Measurements from ENCODE around the gene PLIN3. TPM values are rescaled to one million over a fixed set of nuclear protein-coding genes. Genes with fewer than 3 reads are reported as not detected.

The PLIN3 gene
- total and polyA plus RNA-seq, 2 of the 4 experiments (the other 2 are of a cell fraction): 147 to 246 TPM

GRCh38 chr19:4847190-4847973 lies 20.1 kb downstream of the PLIN3 start:
- Histone ChIP-seq H2BK120ac (ENCODE audit: low read depth, low read length) (no peak overlapping the region), H2AK5ac (ENCODE audit: low read depth, low read length) (no peak overlapping the region; the same call in 1 of the 2 replicates), H3K27ac (ENCODE audit: insufficient read depth, low read length) (no peak overlapping the region), H2BK15ac (ENCODE audit: low read depth, low read length) (no peak overlapping the region; the same call in 2 of the 3 replicates), H2BK5ac (ENCODE audit: low read depth, low read length, poor library complexity, severe bottlenecking) (no peak overlapping the region), H3K9me1 (ENCODE audit: insufficient read depth, low read length) (peaks cover 6% of the 10 kb centered on the region), H4K20me1 (ENCODE audit: insufficient read depth, low read length) (peaks cover 17% of the 10 kb centered on the region; the same call in 1 of the 2 replicates), H3K36me3 (ENCODE audit: control insufficient read depth, insufficient read depth, low read length) (peaks cover 62% of the 10 kb centered on the region), H3K4me2 (ENCODE audit: low read depth, low read length) (no peak overlapping the region), H4K8ac (ENCODE audit: low read depth in 2 of 2, low read length in 2 of 2) (no peak overlapping the region), H3K4me1 (ENCODE audit: control insufficient read depth, insufficient read depth, low read length) (peaks cover 6% of the 10 kb centered on the region), H3K4ac (ENCODE audit: low read depth, low read length) (no peak overlapping the region), H2AK9ac (replicated peaks; ENCODE audit: low read depth, low read length, poor library complexity) (no peak overlapping the region), H3K18ac (ENCODE audit: low read depth, low read length) (no peak overlapping the region), H3K9ac (ENCODE audit: low read depth, low read length) (no peak overlapping the region), H3K27me3 (ENCODE audit: control insufficient read depth, insufficient read depth, low read length) (no peaks in the 10 kb centered on the region), H3K79me1 (ENCODE audit: low read depth in 1 of 2, low read length in 2 of 2) (peaks cover 13 to 49% of the 10 kb centered on the region in 2 experiments; a peak in 3 of 4 replicates), H3K23ac (ENCODE audit: low read depth, low read length) (no peak overlapping the region), H3K4me3 (ENCODE audit: insufficient read depth, low read depth, low read length) (no peak overlapping the region), H4K91ac (ENCODE audit: insufficient read depth, low read depth, low read length) (no peak overlapping the region), H2BK20ac (ENCODE audit: low read depth, low read length) (no peak overlapping the region), H4K5ac (ENCODE audit: low read depth, low read length) (no peak overlapping the region), H3K9me3 (ENCODE audit: control insufficient read depth, insufficient read depth, low read length) (no peaks in the 10 kb centered on the region), H2AFZ (replicated peaks; ENCODE audit: low read length, poor library complexity) (peak overlapping the region; percentile 58), H3K14ac (replicated peaks; ENCODE audit: low read depth, low read length) (no peak overlapping the region), H3K56ac (ENCODE audit: extremely low read depth, insufficient read depth, low read length) (no peak overlapping the region)
- ChIA-PET CTCF (interaction anchor here (2.3 kb wide), 1 partner anchor 38 kb away, joined by 10 read pairs; no protein-coding TSS in a partner anchor), POLR2A (ENCODE audit: unreplicated experiment) (interaction anchor here (1.1 kb wide), 1 partner anchor 65 kb away, joined by 4 read pairs; no protein-coding TSS in a partner anchor)
- ATAC-seq (ENCODE audit: low read depth) (no peak), DNase-seq (no peak)
- no TSS peak for BruUV-seq (replicated peaks)
- 98% methylated on average over 7 of the region's 23 CpGs; no CpG with 5 or more reads in 1 of the 2 experiments for WGBS, 2 experiments (ENCODE audit: extremely low coverage in 2 of 2, insufficient read length in 1 of 2)
- in situ Hi-C loops (cut with MboI; ENCODE audit: low sequenced_read_pairs): no loop called here
- TF ChIP-seq RAD21 (IDR thresholded peaks at IDR 0.05; ENCODE audit: low read length) (no peak), BHLHE40 (IDR thresholded peaks at IDR 0.05; ENCODE audit: low read depth, low read length) (no peak), MAFK (IDR thresholded peaks at IDR 0.05; ENCODE audit: low read depth, low read length) (no peak), NFE2L2 (IDR thresholded peaks at IDR 0.05; ENCODE audit: low read depth, low read length) (no peak), CTCF (conservative IDR thresholded peaks at IDR 0.05; ENCODE audit: low read depth, low read length) (no peak), POLR2A (IDR thresholded peaks at IDR 0.05; ENCODE audit: low read depth, low read length) (no peak), ELK1 (IDR thresholded peaks at IDR 0.05; ENCODE audit: borderline replicate concordance, low read depth, low read length) (no peak), RFX5 (IDR thresholded peaks at IDR 0.05; ENCODE audit: low read depth, low read length) (no peak), MXI1 (IDR thresholded peaks at IDR 0.05; ENCODE audit: borderline replicate concordance, low read depth, low read length) (no peak)
- intact Hi-C loops (cut with micrococcal nuclease): no loop called here
- dilution Hi-C loops (cut with HindIII; ENCODE audit: low sequenced_read_pairs, unreplicated experiment): no loop called here

Data from IMR-90 (cell line).